Fibroblast of lung (primary cell): ENCODE measurements around the gene CD248.

Experiments used
- EZH2 ChIP-seq: IDR thresholded peaks from 2 replicates; pipeline ENCODE4 v1.5.1; 2012; ENCODE audit warnings: low read length, control low read depth, mild to moderate bottlenecking; ENCODE audit errors: missing control alignments
- TF ChIP-seq, protein P1 (sequence below), 2 donors: IDR thresholded peaks in 1 of 2; conservative IDR thresholded peaks in 1 of 2; 1 replicate in 1 of 2; 2 replicates in 1 of 2; pipeline ENCODE4 v1.5.1; 2011 to 2012; ENCODE audit warnings: low read length in 2 of 2, control low read depth in 1 of 2, inconsistent platforms in 1 of 2, low read depth in 1 of 2, mild to moderate bottlenecking in 1 of 2

DNA sequence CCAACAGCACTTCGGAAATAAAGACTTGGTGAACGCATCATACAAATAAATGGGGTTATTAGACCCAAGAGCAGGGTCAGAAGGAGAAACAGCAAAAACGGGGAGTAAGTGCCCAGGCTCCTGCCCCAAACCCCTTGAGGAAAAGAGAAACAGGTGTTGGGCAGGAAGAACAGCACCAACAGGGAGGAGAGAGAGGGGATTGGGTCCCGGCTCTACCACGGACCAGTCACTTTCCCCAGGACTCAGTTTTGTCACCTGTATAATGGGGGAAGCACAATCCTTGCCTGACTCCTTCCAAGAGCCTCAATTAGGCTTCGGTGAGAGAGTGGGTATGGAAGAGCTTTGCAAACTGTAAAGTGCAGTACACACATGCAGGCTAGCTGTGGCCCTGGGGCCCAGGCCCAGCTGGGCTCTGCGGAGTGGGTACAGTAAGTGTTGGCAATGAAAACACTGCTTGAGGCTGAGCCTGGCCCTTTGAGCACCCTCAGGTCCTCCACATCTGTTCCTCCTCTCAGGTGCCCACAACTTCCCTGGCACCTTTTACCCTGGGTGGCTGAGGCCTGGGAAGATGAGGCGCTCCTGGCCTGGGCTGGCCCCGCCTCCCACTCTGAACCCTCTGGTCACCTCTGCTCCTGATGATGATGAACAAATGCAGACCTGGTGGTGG lies 45.8 kb upstream of the CD248 start:
- TF ChIP-seq, protein P1, sequence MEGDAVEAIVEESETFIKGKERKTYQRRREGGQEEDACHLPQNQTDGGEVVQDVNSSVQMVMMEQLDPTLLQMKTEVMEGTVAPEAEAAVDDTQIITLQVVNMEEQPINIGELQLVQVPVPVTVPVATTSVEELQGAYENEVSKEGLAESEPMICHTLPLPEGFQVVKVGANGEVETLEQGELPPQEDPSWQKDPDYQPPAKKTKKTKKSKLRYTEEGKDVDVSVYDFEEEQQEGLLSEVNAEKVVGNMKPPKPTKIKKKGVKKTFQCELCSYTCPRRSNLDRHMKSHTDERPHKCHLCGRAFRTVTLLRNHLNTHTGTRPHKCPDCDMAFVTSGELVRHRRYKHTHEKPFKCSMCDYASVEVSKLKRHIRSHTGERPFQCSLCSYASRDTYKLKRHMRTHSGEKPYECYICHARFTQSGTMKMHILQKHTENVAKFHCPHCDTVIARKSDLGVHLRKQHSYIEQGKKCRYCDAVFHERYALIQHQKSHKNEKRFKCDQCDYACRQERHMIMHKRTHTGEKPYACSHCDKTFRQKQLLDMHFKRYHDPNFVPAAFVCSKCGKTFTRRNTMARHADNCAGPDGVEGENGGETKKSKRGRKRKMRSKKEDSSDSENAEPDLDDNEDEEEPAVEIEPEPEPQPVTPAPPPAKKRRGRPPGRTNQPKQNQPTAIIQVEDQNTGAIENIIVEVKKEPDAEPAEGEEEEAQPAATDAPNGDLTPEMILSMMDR (conservative IDR thresholded peaks at IDR 0.05 in 1 of 2, IDR thresholded peaks at IDR 0.05 in 1 of 2; ENCODE audit: low read depth in 1 of 2, low read length in 2 of 2), result no peak
- TF ChIP-seq EZH2, result no peak
